ENCODE results near the gene ATP6V0B. TPM values are rescaled to one million over a fixed set of nuclear protein-coding genes. Genes with fewer than 3 reads are reported as not detected.

The ATP6V0B gene
- total and polyA plus RNA-seq, 2 experiments from 2014 or later: 112 to 142 TPM

- Histone ChIP-seq H3K4me2 (no peak overlapping the region), H3K4me3 (no peak overlapping the region), H2AFZ (no peak overlapping the region), H3K9me2 (ENCODE audit: insufficient read depth) (no peaks in the 10 kb centered on the region), H3K4me1 (ENCODE audit: insufficient read depth) (peaks cover 6% of the 10 kb centered on the region; the same call in 1 of the 2 replicates), H3K79me2 (replicated peaks; ENCODE audit: insufficient read depth) (no peaks in the 10 kb centered on the region), H3F3A (replicated peaks; ENCODE audit: low read depth) (peaks cover 7% of the 10 kb centered on the region; the same call in 1 of the 2 replicates), H3K27me3 (ENCODE audit: insufficient read depth) (no peaks in the 10 kb centered on the region), H4K20me1 (replicated peaks; ENCODE audit: insufficient read depth) (no peaks in the 10 kb centered on the region), H3K27ac (ENCODE audit: low read depth) (no peak overlapping the region), H3K36me3 (ENCODE audit: insufficient read depth) (no peaks in the 10 kb centered on the region)
- Mint-ChIP-seq H3K27me3 (ENCODE audit: insufficient read depth, low read depth, poor library complexity) (peaks cover 9% of the 10 kb centered on the region), H3K4me3 (no peak overlapping the region), H3K9me3 (no peaks in the 10 kb centered on the region), H3K4me1 (peaks cover 10% of the 10 kb centered on the region), H3K36me3 (ENCODE audit: low read depth) (peaks cover 4% of the 10 kb centered on the region; the same call in 1 of the 3 replicates), H3K27ac (no peak overlapping the region)
- DNase-seq (ENCODE audit: low spot score) (no peak), ATAC-seq (no peak)
- TF ChIP-seq EZH2phosphoT487 (IDR thresholded peaks at IDR 0.05; ENCODE audit: unreplicated experiment) (no peak), ZNF462 (CRISPR knock-in tag; IDR thresholded peaks at IDR 0.05) (no peak), POLR2AphosphoS5 (IDR thresholded peaks at IDR 0.05; ENCODE audit: low read depth) (no peak), CTCF (conservative IDR thresholded peaks at IDR 0.05; ENCODE audit: low read depth in 2 of 2) (no peak), ETS1 (IDR thresholded peaks at IDR 0.05) (no peak), JUNB (IDR thresholded peaks at IDR 0.05; ENCODE audit: unreplicated experiment) (no peak), NANOG (IDR thresholded peaks at IDR 0.05; ENCODE audit: borderline replicate concordance) (no peak), ZNF114 (CRISPR knock-in tag; IDR thresholded peaks at IDR 0.05) (no peak), ZNF331 (CRISPR knock-in tag; IDR thresholded peaks at IDR 0.05; ENCODE audit: low read depth) (no peak), STAT1 (IDR thresholded peaks at IDR 0.05; ENCODE audit: unreplicated experiment) (no peak), REST (IDR thresholded peaks at IDR 0.05; ENCODE audit: unreplicated experiment) (no peak), CREB1 (CRISPR knock-in tag; IDR thresholded peaks at IDR 0.05; ENCODE audit: low read depth) (no peak)
Observed at GRCh38 chr1:43925846-43926245, 48.9 kb upstream of the ATP6V0B start.
